PFSK-1 (cell line): ENCODE measurements around the gene FRAT2.

Experiments
- FOXP2 ChIP-seq: optimal IDR thresholded peaks from 2 replicates; pipeline ENCODE3; 2011; ENCODE audit warnings: borderline replicate concordance, control low read depth, inconsistent platforms; ENCODE audit not compliant: insufficient read depth; ENCODE audit errors: extremely low read length, extremely low read depth
- POLR2AphosphoS5 ChIP-seq: IDR thresholded peaks from 2 replicates; pipeline ENCODE4 v1.6.1; 2012; ENCODE audit warnings: low read depth, mild to moderate bottlenecking, control low read depth, low read length, moderate library complexity
- REST ChIP-seq, 2 experiments: IDR thresholded peaks; 2 replicates each; pipeline versions ENCODE4 v1.6.1 to v1.8.0; 2011 to 2012; ENCODE audit warnings: low read depth in 2 of 2, low read length in 2 of 2, control low read depth in 1 of 2, inconsistent platforms in 1 of 2, mild to moderate bottlenecking in 1 of 2, moderate library complexity in 1 of 2; ENCODE audit not compliant: insufficient read depth in 1 of 2
- SIN3A ChIP-seq: IDR thresholded peaks from 2 replicates; pipeline ENCODE4 v1.6.1; 2012; ENCODE audit warnings: mild to moderate bottlenecking, low read length, moderate library complexity, borderline replicate concordance; ENCODE audit not compliant: insufficient read depth
- TAF1 ChIP-seq: IDR thresholded peaks from 2 replicates; pipeline ENCODE4 v1.6.1; 2012; ENCODE audit warnings: low read length, control low read depth, borderline replicate concordance; ENCODE audit not compliant: insufficient read depth

GRCh38 chr10:97325754-97326153, 8.8 kb downstream of the FRAT2 start:
- TF ChIP-seq TAF1 (no peak), POLR2AphosphoS5 (no peak), FOXP2 (no peak), REST (IDR thresholded peaks at IDR 0.05; ENCODE audit: insufficient read depth in 1 of 2, low read depth in 2 of 2, low read length in 2 of 2) (no peak), SIN3A (no peak)
